Natural killer cell treated with Interleukin-12 subunit alpha and Interleukin-12 subunit beta and Interleukin-15 and Interleukin-18, amount 100 ng/mL, for 72 hours (primary cell): ENCODE measurements around the gene RASAL3. TPM values are rescaled to one million over a fixed set of nuclear protein-coding genes. Genes with fewer than 3 reads are reported as not detected.

Source experiments
- ATAC-seq, 2 donors: fragments of 150-1000 bp; cut with Tn5 transposase in 1 of 2; sonication (Bioruptor Pico), chemical (Tn5 transposase) in 1 of 2; 2 replicates each; pipeline ENCODE4 v1.10.0; 2021
- DNase-seq: peaks from one replicate; pipeline ENCODE4 v3.0.0; 2022; ENCODE audit warnings: low spot score
- H3K27ac Mint-ChIP-seq, 2 donors: 1 replicate in 1 of 2; 2 replicates in 1 of 2; pipeline ENCODE4 v1.8.0; 2022; ENCODE audit warnings: mixed read lengths in 2 of 2, mild to moderate bottlenecking in 1 of 2, moderate library complexity in 1 of 2
- H3K27me3 Mint-ChIP-seq, 2 donors: 1 replicate in 1 of 2; 2 replicates in 1 of 2; pipeline ENCODE4 v1.8.0; 2022; ENCODE audit warnings: mixed read lengths in 2 of 2
- H3K36me3 Mint-ChIP-seq: one replicate; pipeline ENCODE4 v1.8.0; 2022; ENCODE audit warnings: mixed read lengths
- H3K4me1 Mint-ChIP-seq, 2 donors: 1 replicate in 1 of 2; 2 replicates in 1 of 2; pipeline ENCODE4 v1.8.0; 2022; ENCODE audit warnings: low read depth in 2 of 2, mixed read lengths in 2 of 2, mild to moderate bottlenecking in 1 of 2
- H3K4me3 Mint-ChIP-seq: one replicate; pipeline ENCODE4 v1.8.0; 2022; ENCODE audit warnings: mixed read lengths
- H3K9me3 Mint-ChIP-seq: 2 replicates; pipeline ENCODE4 v1.8.0; 2022; ENCODE audit warnings: mixed read lengths
- total RNA-seq, 2 donors: library from RNA; stranded (reverse); gene quantifications; one replicate each; pipeline ENCODE4 v1.2.3, GENCODE V29; 2022

Gene RASAL3
- total RNA-seq, 2 donors from 2014 or later = 129 to 158 TPM

DNA sequence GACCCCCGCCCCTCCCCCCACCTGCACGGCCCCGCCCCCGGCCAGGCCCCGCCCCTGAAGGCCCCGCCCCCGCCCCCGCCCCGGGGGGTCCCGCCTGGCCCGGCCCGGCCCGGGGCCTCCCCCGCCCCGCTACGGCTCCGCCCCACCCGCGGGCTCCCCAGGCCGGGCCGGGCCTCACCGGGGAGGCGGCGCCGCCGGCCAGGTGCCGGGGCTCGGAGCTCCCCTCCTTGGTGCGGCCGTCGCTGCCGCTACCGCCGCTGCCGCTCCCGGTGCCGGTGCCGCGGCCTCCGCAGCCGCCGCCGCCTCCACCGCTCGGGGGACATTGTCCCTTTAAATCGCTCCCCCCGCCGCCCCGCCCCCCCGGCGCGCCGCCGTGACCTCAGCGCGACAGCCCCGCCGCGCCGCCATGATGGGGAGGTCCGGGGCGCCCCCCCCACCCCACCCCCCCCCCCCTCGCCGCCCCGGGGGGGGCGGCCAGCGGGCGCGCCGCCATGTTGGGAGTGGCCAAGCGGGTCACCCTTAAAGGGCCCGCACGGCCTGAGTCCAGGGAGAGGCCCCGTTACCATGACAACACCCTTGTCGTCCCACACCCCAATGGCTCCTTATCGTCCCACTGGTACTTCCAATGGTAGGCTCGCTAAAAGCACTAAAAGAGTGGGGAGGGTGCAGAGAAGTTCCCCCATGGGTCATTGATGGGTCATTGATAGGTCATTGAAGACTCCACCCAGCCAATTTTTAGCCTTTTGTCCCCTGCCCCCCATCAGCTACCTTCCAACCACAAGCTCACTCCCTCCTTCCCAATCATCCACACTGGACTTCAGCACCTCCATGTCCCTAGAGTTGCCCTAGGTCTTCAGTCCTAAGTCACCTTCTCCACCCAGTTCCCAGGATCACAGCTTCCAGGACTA, 14.5 kb downstream of the RASAL3 start, which contains the start of gene WIZ:
Gene WIZ, minus strand, starts transcription at position 337 of the 908 bp plus-strand sequence. CDS start 1,649 bp downstream, outside the sequence.
- Mint-ChIP-seq H3K4me3 (peak within 1 kb of the TSS; percentile 78), H3K27me3 (no peaks in the 10 kb centered on the region), H3K4me1 (peaks cover 32 to 39% of the 10 kb centered on the region in 2 donors), H3K27ac (peak within 1 kb of the TSS; percentile 48 to 76), H3K36me3 (peaks cover 21% of the 10 kb centered on the region), H3K9me3 (peaks cover 3% of the 10 kb centered on the region)
- DNase-seq (peak; percentile 84), ATAC-seq (peak; percentile 82 to 89)

- H3K4me3 Mint-ChIP-seq = peak overlapping the region; percentile 55
- H3K36me3 Mint-ChIP-seq = peaks cover 19% of the 10 kb centered on the region
- DNase-seq (no peak), ATAC-seq (no peak)
- peaks cover 28 to 33% of the 10 kb centered on the region in 2 donors for H3K4me1 Mint-ChIP-seq
- H3K27ac Mint-ChIP-seq = peak overlapping the region in 1 of 2 donors; percentile 57
- no peaks in the 10 kb centered on the region for H3K27me3 Mint-ChIP-seq
- H3K9me3 Mint-ChIP-seq = peaks cover 3% of the 10 kb centered on the region
These were observed 15.3 kb downstream of the RASAL3 start for GRCh38 chr19:15448778-15449619.

GRCh38 chr19:15448044-15448777, 16.1 kb downstream of the RASAL3 start:
- ATAC-seq (no peak), DNase-seq (no peak)
- H3K9me3 Mint-ChIP-seq = peaks cover 3% of the 10 kb centered on the region
- no peaks in the 10 kb centered on the region for H3K27me3 Mint-ChIP-seq
- peak overlapping the region; percentile 55 for H3K4me3 Mint-ChIP-seq
- peak overlapping the region in 1 of 2 donors; percentile 57 for H3K27ac Mint-ChIP-seq
- H3K36me3 Mint-ChIP-seq = peaks cover 12% of the 10 kb centered on the region
- peaks cover 23 to 28% of the 10 kb centered on the region in 2 donors for H3K4me1 Mint-ChIP-seq

DNA sequence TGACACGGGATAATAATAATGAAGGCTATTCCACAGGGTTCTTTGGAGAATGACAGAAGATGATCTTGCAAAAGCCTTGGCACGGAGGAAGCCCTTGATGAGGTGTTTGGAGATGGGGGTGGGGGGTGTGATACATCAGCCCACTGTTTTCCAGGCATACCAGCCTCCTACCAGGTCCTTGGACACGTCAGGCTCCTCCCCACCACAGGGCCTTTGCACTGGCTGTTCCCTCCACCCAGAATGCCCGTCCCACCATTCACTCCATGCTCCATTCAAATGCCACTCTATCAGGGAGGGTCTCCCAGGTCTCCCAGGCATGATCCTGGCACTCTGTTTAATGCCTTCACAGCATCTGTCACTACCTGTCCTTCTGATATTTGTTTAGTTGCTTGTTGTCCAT, 17.3 kb downstream of the RASAL3 start:
- Mint-ChIP-seq H3K4me3 (no peak overlapping the region), H3K27ac (no peak overlapping the region), H3K36me3 (peaks cover 12% of the 10 kb centered on the region), H3K9me3 (peaks cover 3% of the 10 kb centered on the region), H3K4me1 (peaks cover 23 to 27% of the 10 kb centered on the region in 2 donors), H3K27me3 (no peaks in the 10 kb centered on the region)
- no peak for DNase-seq
- ATAC-seq = no peak

- no peaks in the 10 kb centered on the region for H3K27me3 Mint-ChIP-seq
- peaks cover 7% of the 10 kb centered on the region for H3K36me3 Mint-ChIP-seq
- no peak for ATAC-seq
- no peak overlapping the region for H3K4me3 Mint-ChIP-seq
- H3K27ac Mint-ChIP-seq = no peak overlapping the region
- DNase-seq = no peak
- H3K9me3 Mint-ChIP-seq = peaks cover 3% of the 10 kb centered on the region
- H3K4me1 Mint-ChIP-seq = peaks cover 17 to 20% of the 10 kb centered on the region in 2 donors
These were observed 18.5 kb downstream of the RASAL3 start for GRCh38 chr19:15445807-15446376.

DNA sequence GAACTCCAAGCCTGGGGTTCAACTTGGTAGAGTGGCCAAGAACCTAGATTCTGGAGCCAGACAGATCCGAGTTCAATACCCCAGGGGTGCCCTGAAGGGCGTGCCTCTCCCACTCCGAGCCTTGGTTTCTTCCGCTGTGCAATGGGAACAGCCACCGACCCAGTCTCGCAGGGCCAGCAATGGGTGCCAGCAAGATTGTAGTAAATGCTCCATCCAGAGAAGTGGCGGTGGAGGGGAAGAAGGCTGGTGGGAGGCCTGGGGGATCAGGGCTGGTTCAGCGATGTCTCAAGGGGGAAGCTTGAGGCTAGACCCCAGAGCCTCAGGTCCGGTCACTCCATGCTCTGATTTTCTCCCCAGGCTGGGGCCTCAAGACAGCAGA, 19.1 kb downstream of the RASAL3 start:
- no peak for ATAC-seq
- H3K4me1 Mint-ChIP-seq = peaks cover 10 to 14% of the 10 kb centered on the region in 2 donors
- H3K4me3 Mint-ChIP-seq = no peak overlapping the region
- DNase-seq = no peak
- no peak overlapping the region for H3K27ac Mint-ChIP-seq
- no peaks in the 10 kb centered on the region for H3K36me3 Mint-ChIP-seq
- no peaks in the 10 kb centered on the region for H3K27me3 Mint-ChIP-seq
- peaks cover under 1% of the 10 kb centered on the region for H3K9me3 Mint-ChIP-seq

DNA sequence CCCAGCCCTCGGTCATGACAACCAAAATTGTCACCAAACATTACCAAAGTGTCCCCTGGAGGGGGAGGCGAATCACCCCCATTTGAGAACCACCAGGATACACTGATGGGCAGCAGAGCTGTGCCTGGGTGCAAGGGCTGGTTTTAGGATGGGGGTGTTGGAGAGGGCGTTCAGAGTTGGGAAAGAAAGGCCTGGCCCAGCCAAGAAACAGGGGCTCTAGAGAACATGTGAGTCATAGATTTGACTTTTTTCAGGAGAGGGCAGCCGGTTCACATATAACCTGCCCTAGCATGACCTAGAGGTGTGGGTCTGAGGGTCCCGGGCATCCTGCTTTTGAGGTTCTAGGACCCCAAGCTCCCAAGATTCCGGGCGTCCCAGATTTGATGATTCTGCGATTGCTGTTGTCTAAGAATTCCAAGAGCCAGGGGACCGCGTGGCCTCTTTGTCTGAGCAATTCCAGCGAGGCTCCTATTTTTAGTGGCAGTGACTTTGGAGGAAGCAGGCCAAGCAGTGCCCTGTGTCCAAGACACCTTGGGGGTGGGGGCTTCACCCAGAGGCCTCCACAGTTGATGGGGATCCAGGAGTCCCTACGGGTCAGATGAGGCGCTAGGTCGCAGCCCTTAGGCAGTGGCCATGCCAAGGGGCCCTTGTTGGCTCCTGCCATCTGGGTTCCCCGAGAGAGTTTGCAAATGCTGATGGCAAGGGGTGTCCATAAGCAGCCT, 19.7 kb downstream of the RASAL3 start:
- Mint-ChIP-seq H3K4me1 (peaks cover 7 to 12% of the 10 kb centered on the region in 2 donors), H3K27me3 (no peaks in the 10 kb centered on the region), H3K4me3 (no peak overlapping the region), H3K27ac (no peak overlapping the region), H3K36me3 (no peaks in the 10 kb centered on the region), H3K9me3 (no peaks in the 10 kb centered on the region)
- DNase-seq = no peak
- ATAC-seq = no peak

DNA sequence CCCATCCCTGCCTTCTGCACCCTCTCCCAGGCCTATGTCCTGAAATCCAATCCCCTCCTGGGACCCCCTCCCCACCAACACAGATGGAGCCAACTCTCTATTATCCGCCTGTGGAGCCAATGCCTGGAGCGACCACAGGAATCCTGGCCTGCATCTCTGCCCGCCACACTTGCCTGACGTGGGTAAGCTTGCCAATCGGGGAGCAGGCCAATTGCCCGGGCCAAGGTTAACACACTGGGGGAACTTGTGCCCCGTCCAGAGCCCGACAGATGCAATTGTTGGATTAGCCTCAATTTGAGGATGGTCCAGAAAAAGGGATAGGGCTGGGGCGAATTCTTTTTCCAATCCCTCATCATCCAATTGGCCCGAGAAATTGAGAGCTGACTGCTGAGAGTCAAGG, 20.5 kb downstream of the RASAL3 start:
- H3K4me1 Mint-ChIP-seq = peaks cover 6 to 11% of the 10 kb centered on the region in 2 donors
- DNase-seq (no peak), ATAC-seq (no peak)
- H3K27ac Mint-ChIP-seq = peak overlapping the region in 1 of 2 donors; percentile 32
- H3K9me3 Mint-ChIP-seq = no peaks in the 10 kb centered on the region
- H3K27me3 Mint-ChIP-seq = no peaks in the 10 kb centered on the region
- H3K36me3 Mint-ChIP-seq = no peaks in the 10 kb centered on the region
- H3K4me3 Mint-ChIP-seq = no peak overlapping the region

GRCh38 chr19:15443325-15443724, 21.0 kb downstream of the RASAL3 start:
- Mint-ChIP-seq H3K9me3 (no peaks in the 10 kb centered on the region), H3K27me3 (no peaks in the 10 kb centered on the region), H3K4me3 (no peak overlapping the region), H3K36me3 (no peaks in the 10 kb centered on the region), H3K27ac (peak overlapping the region in 1 of 2 donors; percentile 32), H3K4me1 (peaks cover 1 to 6% of the 10 kb centered on the region in 2 donors)
- no peak for DNase-seq
- no peak for ATAC-seq

- DNase-seq (no peak), ATAC-seq (no peak)
- Mint-ChIP-seq H3K4me1 (peaks cover 0 to 3% of the 10 kb centered on the region in 2 donors), H3K36me3 (no peaks in the 10 kb centered on the region), H3K4me3 (no peak overlapping the region), H3K27me3 (no peaks in the 10 kb centered on the region), H3K27ac (no peak overlapping the region), H3K9me3 (no peaks in the 10 kb centered on the region)
These were observed 22.0 kb downstream of the RASAL3 start for GRCh38 chr19:15442142-15442920.

GRCh38 chr19:15441317-15441716, 23.0 kb downstream of the RASAL3 start:
- ATAC-seq = no peak
- H3K9me3 Mint-ChIP-seq = no peaks in the 10 kb centered on the region

More at GRCh38 chr19:15441317-15441716, 23.0 kb downstream of the RASAL3 start:
- no peaks in the 10 kb centered on the region for H3K27me3 Mint-ChIP-seq
- H3K4me1 Mint-ChIP-seq = peaks cover 0 to 2% of the 10 kb centered on the region in 2 donors
- DNase-seq = no peak
- H3K27ac Mint-ChIP-seq = no peak overlapping the region
- no peak overlapping the region for H3K4me3 Mint-ChIP-seq
- no peaks in the 10 kb centered on the region for H3K36me3 Mint-ChIP-seq
